Brain pericyte (primary cell): ENCODE measurements around the gene DAGLA.
"Not testable (repeated sequence)": the region's sequence is repeated elsewhere in the genome, so short reads cannot be mapped to it uniquely, and the experiment has no call there.

Source experiments
- DNase-seq: peaks from one replicate; pipeline ENCODE4 v3.0.0-alpha.2; 2012; ENCODE audit warnings: low read depth, low spot score

DAGLA gene

DNA sequence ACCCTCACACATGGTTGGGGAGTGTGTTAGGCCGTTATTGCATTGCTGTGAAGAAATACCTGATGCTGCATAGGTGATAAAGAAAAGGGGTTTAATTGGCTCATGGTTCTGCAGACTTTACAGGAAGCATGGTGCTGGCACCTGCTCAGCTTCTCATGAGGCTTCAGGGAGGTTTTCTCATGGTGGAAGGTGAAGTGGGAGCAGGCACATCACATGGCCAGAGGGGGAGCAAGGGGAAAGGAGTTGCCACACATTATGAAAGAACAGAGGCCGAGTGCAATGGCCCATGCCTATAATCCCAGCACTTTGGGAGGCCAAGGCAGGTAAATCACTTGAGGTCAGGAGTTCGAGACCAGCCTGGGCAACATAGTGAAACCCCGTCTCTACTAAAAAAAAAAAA lies 19.2 kb upstream of the DAGLA start:
- not testable (repeated sequence) for DNase-seq

DNA sequence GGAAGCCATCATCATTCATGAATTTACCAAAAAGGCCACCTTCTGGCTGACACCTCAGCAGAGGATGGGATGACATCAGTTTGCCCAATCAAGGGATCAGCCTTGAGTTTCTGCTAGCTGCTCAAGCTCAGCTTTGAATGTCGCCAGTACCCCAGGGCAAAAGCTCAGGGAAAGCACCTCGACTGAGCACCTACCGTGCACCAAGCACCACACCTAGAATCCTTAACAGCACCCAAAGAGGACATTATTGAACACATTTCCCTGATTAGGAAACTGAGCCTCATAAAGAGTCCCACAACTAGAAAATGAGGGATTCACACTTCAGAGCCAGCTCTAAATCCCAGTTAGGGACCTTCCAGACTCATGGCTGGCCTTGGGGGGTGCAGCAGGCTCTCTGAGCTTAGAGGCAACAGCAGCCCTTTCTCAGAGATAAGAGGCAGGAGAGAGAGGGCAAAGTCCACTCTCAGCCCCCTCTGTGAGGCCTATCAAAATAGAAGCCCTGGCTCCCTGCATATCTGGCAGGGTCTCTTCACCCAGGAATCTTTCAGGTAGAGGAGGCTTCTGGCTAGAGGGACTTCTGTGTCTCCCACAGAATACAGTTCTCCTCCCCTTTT lies 13.4 kb upstream of the DAGLA start:
- no peak for DNase-seq

DNA sequence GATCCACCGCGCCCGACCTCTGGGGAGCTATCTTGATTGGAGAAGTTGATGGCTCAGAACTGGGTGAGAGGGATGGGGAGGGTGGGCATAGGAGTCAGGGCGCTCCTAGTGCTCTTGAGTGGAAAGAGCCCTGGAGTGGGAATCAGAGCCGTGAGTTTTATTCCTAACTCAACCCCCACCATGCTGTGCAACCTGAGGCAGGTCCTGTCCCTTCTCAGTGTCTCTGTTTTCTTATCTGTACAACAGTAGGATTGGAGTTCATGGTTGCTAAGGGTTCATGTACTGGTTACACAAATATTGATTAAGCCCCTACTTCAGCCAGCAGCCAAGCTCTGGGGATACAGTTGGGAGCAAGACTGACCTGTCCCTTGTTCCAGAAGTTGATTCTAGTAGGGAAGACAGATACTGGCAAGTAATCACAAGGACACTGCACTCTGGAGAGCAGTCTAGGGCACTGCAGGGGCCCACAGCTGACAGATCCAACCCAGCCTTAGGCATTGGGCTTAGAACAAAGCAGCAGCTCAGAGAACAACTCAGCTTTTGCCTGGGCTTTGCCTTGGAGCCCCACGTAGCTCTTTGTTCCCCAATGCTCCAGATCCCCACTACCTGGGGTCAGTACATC lies 12.4 kb upstream of the DAGLA start:
- DNase-seq, result no peak

DNA sequence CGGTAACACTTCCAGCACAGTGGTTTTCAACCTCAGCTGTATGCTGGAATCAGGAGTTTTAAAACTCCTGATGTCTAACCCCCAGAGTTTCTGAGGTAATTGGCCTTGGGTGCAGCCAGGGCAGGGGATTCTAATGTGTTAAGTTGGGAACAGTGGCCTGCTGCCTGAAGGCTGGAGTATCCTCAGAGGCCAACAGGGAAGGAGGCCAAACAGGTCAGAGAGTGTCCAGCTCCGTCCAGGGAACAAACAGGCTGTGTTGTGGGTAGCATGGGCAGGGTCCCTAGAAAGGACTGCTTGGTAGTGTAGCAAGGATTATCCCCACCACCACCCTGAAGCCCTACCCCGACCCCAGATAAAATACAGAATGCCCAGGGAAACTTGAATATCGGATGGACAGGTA lies 10.8 kb upstream of the DAGLA start:
- DNase-seq, result no peak

- DNase-seq, result no peak
Observed at GRCh38 chr11:61670626-61671025, 9.6 kb upstream of the DAGLA start.

DNA sequence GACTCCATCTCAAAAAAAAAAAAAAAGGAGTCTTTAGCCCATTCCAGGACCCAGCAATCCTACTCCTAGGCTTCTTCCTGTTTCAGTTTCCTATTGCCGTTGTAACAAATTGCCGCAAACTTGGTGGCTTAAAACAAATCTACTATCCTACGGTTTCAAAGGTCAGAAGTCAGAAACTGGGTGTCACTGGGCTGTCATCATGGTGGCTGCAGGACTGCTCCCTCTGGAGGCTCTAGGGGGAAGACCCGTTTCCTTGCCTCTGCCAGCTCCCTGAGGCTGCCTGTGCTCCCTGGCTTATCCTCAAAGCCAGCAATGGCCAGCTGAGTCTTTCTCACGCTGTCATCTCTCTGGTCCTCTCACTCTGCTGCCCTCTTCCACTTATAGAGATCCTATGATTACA lies 8.7 kb upstream of the DAGLA start:
- no peak for DNase-seq

DNA sequence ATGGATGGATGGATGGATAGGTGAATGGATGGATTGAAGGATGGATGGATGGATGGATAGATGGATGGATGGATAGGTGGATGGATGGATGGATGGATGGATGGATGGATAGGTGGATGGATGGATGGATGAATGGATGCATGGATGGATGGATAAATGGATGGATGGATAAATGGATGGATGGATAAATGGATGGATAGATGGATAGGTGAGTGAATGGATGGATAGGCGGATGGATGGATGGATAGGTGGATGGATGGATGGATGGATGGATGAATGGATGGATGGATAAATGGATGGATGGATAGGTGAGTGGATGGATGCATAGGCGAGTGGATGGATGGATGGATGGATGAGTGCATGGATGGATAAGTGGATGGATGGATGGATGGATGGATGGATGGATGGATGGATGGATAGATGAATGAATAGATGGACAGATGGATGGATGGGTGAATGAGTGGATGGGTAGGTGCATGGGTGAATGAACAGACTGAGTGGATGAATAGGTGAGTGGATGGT lies 6.2 kb upstream of the DAGLA start:
- DNase-seq, result not testable (repeated sequence)

DNA sequence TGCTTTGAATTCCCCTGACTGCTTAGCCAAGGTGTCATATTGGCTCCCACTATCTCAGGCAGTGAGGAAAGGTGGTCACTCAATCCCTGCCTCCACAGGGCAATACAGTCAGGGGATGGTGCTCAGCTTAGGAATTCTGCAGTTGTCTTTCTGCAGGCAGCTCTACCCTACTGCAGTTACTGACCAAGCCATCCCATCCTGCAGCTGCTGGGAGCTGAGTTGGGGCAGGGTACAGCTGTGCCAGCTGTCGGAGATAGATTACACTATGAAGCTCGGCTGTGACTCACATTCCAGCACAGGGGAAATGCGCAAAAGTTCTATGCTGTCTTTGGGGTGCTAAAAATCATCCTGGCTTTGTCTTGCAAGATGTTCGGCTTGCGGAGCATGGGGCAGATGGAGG lies 4.4 kb upstream of the DAGLA start:
- no peak for DNase-seq

- DNase-seq, result no peak
Observed at GRCh38 chr11:61679296-61679695, 895 bp upstream of the DAGLA start.

DNA sequence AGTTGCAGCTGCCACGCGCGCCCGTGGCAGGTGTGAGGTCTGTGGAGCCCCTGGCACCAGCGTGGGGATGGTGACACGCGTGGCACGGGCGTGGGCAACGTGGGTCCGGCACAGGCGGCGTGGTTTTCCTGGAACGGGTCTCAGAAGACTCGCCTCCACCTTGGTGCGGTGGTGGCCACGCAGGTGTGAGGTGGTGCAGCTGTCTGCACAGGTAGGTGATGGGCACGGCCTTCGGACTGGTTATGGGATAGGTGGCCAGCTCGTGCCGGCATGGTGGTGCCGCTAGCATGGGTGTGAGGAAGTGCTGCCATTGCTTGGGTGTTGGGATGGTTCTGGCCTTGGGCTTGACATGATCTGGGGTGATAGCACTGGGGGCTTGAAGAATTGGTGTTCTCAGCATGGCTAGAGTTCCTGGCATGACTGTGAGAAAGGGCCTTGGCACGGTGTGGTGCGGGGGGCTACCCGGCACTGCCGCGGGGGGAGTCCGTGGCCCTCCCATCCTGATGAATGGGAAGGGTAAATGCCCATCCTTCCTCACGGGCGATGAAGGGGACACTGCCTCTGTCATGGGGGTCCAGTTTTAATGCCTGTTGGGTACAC lies 531 bp downstream of the DAGLA start:
- no peak for DNase-seq

GRCh38 chr11:61682093-61682732 lies 2.0 kb downstream of the DAGLA start:
- DNase-seq, result no peak

- no peak for DNase-seq
Observed at GRCh38 chr11:61682906-61683675, 2.9 kb downstream of the DAGLA start.

- DNase-seq, result no peak
Observed at GRCh38 chr11:61683961-61684869, 4.0 kb downstream of the DAGLA start.

DNA sequence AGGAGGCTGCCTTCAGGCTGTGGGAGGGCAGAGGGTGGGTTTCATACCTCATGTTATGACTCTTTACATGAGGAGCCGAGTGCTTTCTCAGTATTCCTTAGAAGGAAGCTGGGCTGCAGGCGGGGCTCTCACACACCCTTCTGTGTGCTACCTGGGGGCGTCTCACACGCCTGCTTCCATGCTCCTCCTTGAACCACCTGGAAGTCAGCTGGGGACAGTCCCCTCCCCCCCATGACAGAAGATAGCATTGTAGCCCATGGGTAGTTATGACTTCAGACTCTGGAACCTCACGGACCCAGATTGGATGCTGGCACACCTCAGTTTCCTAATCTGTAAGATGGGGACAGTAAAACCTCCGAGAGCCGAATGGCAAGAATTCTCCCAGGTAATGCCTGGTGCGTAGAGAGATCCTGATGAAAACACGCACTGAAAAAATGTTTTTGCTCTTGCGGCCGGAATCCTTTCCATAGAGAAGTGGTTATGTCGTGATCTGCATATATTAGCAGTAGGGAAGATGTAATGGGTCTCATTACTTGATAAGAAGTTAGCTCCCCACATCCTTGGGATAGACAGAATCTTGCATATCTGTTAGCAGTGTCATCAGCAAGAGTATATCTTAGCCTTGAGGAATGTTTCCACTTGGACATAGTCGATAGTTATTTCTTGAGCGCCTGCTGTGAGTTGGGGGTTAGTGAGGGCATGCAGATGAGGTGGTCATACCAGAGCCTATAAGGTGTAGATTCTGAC lies 4.9 kb downstream of the DAGLA start:
- no peak for DNase-seq

- no peak for DNase-seq
Observed at GRCh38 chr11:61685617-61685967, 5.4 kb downstream of the DAGLA start.

DNA sequence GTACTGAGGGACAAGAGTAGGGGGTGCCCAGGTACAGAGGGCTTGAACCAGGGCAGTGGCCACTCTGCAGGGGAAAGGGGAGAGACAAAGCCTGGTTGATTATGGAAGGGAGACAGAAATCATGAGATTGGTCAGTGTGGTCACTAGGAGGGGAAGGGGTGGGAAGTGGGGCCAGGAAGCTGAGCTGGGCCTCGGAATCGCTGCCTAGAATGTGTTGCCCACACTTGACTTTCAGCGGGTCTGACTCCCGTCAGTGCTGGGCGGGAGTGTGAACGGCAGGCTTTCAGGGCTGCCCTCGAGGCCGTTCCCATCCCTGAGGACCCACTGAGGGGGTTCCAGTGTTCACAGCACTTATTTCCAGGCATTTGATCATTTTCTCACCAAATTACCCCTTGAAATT lies 5.9 kb downstream of the DAGLA start:
- DNase-seq, result no peak

GRCh38 chr11:61686469-61686868 lies 6.3 kb downstream of the DAGLA start:
- no peak for DNase-seq

GRCh38 chr11:61687420-61687819 lies 7.2 kb downstream of the DAGLA start:
- DNase-seq, result no peak

DNA sequence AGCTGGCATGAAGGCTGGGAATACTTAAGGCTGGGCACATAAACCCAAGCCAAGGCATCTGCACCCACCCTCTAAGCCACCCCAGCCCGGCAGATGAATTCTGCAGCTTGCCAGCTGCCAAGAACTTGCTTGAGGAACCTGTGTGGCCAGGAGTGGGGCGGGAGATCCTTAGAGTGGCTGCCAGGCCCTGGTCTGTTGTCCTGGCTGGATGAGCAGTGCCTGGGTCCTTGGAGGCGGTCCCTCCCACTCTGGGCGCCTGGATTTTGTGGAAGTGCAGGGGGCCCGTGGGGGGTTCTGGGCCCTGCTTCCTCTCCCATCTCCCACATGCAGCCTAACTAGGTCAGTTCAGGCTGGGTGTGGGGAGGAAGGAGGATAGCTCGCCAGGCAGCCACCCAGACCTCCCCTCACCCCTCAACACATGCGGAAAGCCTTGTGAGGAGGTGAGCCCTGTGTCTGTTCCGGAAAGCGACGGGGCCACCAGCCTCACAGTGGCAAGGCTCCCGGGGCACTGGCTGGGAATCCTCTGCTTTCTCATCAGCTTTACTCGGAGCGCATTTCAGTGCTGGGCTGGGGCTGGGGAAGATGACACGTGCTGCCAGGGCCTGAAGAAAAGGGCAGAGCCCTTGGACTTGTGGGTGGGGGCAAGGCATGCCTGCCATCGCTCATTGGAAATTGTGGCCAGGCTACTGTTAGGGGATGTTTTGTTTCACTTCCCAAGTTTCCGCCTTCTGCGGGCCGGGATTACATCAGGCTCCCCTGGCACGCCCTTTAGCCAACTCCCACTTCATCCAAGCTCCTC lies 8.4 kb downstream of the DAGLA start:
- no peak for DNase-seq

DNA sequence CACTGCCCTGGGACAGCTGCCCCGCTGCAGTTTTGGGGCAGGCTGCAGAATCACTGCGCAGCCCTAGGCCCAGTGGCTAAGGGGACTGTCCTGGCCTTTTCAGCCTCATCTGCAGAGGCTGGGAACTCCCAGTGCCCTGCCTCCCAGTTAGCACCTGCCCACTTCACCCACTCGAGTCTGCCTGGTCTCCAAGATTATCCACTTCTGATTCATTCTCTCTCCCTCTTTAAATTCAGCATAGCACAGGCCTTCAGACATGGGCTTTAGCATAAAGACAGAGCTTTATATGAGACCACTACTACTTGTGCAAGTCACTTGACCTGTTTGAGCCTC lies 8.9 kb downstream of the DAGLA start:
- DNase-seq, result no peak
